ENCODE data around the gene RAB26. TPM values are rescaled to one million over a fixed set of nuclear protein-coding genes. Genes with fewer than 3 reads are reported as not detected.

RAB26 gene
- polyA plus RNA-seq, 1 donor, result 19.1 TPM

- DNase-seq, result no peak
These were observed 40.0 kb downstream of the RAB26 start for GRCh38 chr16:2188395-2188794.

DNA sequence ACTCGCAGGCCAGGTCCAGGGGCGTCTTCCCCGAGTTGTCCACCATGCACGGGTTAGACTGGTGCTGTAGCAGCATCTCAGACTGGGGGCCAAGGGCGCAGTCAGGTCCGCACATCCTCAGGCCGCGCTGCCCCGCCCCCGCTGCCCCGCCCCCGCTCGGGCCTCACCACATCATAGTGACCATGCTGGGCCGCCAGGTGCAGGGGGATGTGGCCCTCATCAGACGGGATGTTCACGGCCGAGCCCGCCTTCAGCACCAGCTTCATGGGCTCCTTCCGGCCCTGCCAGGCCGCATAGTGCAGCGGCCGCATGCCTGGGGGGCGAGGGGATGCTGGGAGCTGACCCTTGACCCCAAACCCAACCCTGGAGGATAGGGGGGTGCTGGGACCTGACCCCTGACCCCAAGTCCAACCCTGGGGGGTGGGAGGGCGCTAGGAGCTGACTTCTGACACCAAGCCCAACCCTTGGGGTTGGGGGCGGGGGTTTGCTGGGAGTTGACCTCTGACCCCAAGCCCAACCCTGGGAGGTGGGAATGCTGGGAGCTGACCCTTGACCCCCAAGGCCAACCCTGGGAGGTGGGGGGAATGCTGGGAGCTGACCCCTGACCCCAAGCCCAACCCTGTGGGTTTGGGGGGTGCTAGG is 40.9 kb downstream of the RAB26 start:
- peaks cover 10% of the 10 kb centered on the region for H3K27me3 ChIP-seq (ENCODE audit: control insufficient read depth, insufficient read depth, low read length)
- H3K9me3 ChIP-seq (ENCODE audit: control insufficient read depth, low read depth, low read length), result no peaks in the 10 kb centered on the region
- no peak for DNase-seq
- H3K27ac ChIP-seq (ENCODE audit: low read length), result no peak overlapping the region
- H3K4me3 ChIP-seq (ENCODE audit: low read length), result no peak overlapping the region
- WGBS (ENCODE audit: insufficient coverage, low lambda C conversion rate), result no CpG with 5 or more reads among the region's 25 CpGs
- no peaks in the 10 kb centered on the region for H3K4me1 ChIP-seq (ENCODE audit: control insufficient read depth, insufficient read depth, low read length)
- no peaks in the 10 kb centered on the region for H3K36me3 ChIP-seq (ENCODE audit: control insufficient read depth, insufficient read depth, low read length)

More at GRCh38 chr16:2188395-2188794, 40.0 kb downstream of the RAB26 start:
- Histone ChIP-seq H3K27me3 (ENCODE audit: control insufficient read depth, insufficient read depth, low read length) (peaks cover under 1% of the 10 kb centered on the region), H3K4me1 (ENCODE audit: control insufficient read depth, insufficient read depth, low read length) (no peaks in the 10 kb centered on the region), H3K9me3 (ENCODE audit: control insufficient read depth, low read depth, low read length) (no peaks in the 10 kb centered on the region), H3K36me3 (ENCODE audit: control insufficient read depth, insufficient read depth, low read length) (no peaks in the 10 kb centered on the region), H3K4me3 (ENCODE audit: low read length) (no peak overlapping the region), H3K27ac (ENCODE audit: low read length) (no peak overlapping the region)
- WGBS (ENCODE audit: insufficient coverage, low lambda C conversion rate), result no CpG with 5 or more reads among the region's 8 CpGs

DNA sequence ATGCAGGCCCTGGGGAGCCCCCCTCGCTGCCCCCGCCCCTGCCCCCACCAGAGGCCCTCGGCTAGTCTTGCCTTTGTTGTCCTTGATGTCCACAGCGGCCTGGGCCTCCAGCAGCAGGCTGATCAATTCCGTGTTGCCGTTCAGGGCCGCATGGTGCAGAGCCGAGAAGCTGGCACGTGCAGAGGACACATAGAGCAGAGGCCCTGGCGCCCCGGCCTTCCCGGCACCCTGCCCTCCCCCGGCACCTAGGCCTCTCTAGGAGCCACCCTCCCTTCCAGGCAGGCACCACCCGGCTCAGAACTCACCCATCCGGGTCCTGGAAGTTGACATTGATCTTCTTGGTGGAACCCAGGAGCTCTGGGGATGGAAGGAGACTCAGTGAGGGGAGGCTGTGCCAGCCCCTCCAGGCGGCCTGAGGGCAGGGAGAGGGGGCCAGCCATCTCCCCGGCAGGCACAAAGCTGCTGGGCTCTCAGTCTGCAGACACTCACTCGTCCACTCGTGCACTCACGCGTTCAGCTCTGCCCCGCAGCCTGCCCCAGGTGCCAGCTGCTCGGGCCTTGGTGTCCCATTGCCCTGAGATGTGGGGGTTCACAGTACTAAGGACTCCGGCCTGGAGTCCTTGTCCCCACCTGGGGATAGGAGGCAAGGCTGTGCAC is 41.7 kb downstream of the RAB26 start:
- Histone ChIP-seq H3K9me3 (ENCODE audit: control insufficient read depth, low read depth, low read length) (no peaks in the 10 kb centered on the region), H3K27ac (ENCODE audit: low read length) (no peak overlapping the region), H3K36me3 (ENCODE audit: control insufficient read depth, insufficient read depth, low read length) (no peaks in the 10 kb centered on the region), H3K4me1 (ENCODE audit: control insufficient read depth, insufficient read depth, low read length) (peaks cover 6% of the 10 kb centered on the region), H3K4me3 (ENCODE audit: low read length) (no peak overlapping the region), H3K27me3 (ENCODE audit: control insufficient read depth, insufficient read depth, low read length) (peaks cover 17% of the 10 kb centered on the region)
- no CpG with 5 or more reads among the region's 24 CpGs for WGBS (ENCODE audit: insufficient coverage, low lambda C conversion rate)
- DNase-seq, result no peak

DNA sequence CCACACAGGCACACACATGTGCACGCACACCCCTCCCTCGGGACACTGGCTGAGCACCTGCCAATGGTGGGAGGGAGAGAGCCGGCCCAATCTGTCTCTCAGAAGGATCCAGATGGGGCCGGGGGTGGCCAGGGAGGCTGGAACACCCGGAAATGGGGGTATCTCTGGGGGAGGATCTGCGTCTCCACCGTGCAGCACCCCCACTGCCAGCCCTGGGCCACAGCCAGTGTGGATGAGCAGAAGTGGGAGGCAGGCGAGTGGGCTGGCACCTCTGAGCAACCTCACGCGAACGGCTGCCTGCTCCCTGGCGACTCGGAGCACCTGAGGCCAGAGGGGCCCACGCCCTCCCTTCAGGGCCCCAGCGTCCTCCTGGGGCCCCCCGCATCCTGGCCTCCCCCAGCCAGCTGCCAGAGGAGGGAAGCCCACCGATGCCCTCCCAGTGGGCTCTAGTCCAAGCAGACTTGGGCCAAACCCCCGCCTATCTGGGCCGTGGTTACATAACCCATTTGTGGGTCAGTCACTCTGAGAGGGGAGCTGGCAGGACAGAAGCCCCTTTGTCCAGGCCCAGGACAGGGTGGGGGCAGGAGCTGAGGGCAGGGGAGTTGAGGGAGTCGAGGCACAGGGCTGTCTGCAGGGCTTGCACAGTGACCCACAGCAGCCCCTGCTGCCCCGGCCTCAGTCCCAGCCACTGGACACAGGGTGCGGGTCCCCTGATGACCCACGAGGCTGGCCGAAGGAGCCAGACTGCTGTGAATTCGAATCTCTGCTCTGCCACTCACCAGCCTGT is 42.4 kb downstream of the RAB26 start:
- DNase-seq, result no peak
- H3K9me3 ChIP-seq (ENCODE audit: control insufficient read depth, low read depth, low read length), result peaks cover 3% of the 10 kb centered on the region
- H3K27ac ChIP-seq (ENCODE audit: low read length), result no peak overlapping the region
- H3K4me1 ChIP-seq (ENCODE audit: control insufficient read depth, insufficient read depth, low read length), result peaks cover 13% of the 10 kb centered on the region
- no peak overlapping the region for H3K4me3 ChIP-seq (ENCODE audit: low read length)
- H3K27me3 ChIP-seq (ENCODE audit: control insufficient read depth, insufficient read depth, low read length), result peaks cover 24% of the 10 kb centered on the region
- no CpG with 5 or more reads among the region's 25 CpGs for WGBS (ENCODE audit: insufficient coverage, low lambda C conversion rate)
- no peaks in the 10 kb centered on the region for H3K36me3 ChIP-seq (ENCODE audit: control insufficient read depth, insufficient read depth, low read length)

- H3K36me3 ChIP-seq (ENCODE audit: control insufficient read depth, insufficient read depth, low read length), result no peaks in the 10 kb centered on the region
- no CpG with 5 or more reads among the region's 11 CpGs for WGBS (ENCODE audit: insufficient coverage, low lambda C conversion rate)
- peaks cover 3% of the 10 kb centered on the region for H3K9me3 ChIP-seq (ENCODE audit: control insufficient read depth, low read depth, low read length)
- no peak overlapping the region for H3K27ac ChIP-seq (ENCODE audit: low read length)
- H3K4me1 ChIP-seq (ENCODE audit: control insufficient read depth, insufficient read depth, low read length), result peaks cover 13% of the 10 kb centered on the region
- H3K27me3 ChIP-seq (ENCODE audit: control insufficient read depth, insufficient read depth, low read length), result peaks cover 25% of the 10 kb centered on the region
- no peak overlapping the region for H3K4me3 ChIP-seq (ENCODE audit: low read length)
- DNase-seq, result no peak
These were observed 43.0 kb downstream of the RAB26 start for GRCh38 chr16:2191446-2191706.

- no peaks in the 10 kb centered on the region for H3K36me3 ChIP-seq (ENCODE audit: control insufficient read depth, insufficient read depth, low read length)
- H3K27me3 ChIP-seq (ENCODE audit: control insufficient read depth, insufficient read depth, low read length), result peaks cover 50% of the 10 kb centered on the region
- peaks cover 6% of the 10 kb centered on the region for H3K9me3 ChIP-seq (ENCODE audit: control insufficient read depth, low read depth, low read length)
- no CpG with 5 or more reads among the region's 16 CpGs for WGBS (ENCODE audit: insufficient coverage, low lambda C conversion rate)
- H3K27ac ChIP-seq (ENCODE audit: low read length), result no peak overlapping the region
- no peak for DNase-seq
- H3K4me1 ChIP-seq (ENCODE audit: control insufficient read depth, insufficient read depth, low read length), result peaks cover 13% of the 10 kb centered on the region
- H3K4me3 ChIP-seq (ENCODE audit: low read length), result no peak overlapping the region
These were observed 45.9 kb downstream of the RAB26 start for GRCh38 chr16:2194166-2194834.

DNA sequence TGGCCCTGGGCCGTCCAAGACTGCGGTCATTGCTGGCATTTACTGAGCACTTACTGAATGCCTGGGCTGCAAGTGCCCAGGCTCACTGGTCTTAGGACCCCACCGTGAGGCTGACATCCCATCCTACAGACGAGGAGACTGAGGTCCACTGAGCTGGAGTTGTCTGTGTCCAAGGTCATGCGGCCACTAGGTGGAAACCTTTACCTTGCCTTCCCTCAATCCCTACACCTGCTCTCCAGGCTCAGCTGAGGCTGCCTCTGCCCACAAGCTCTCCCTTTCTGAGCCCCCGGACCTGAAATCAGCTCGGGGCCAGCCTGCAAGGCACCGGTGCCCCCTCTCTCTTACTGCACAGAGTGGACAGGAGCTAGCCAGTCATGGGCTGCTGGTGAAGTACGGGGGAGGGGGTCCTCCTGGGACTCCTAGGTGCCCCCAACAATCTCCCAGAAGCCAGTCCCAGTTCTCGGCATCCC is 46.5 kb downstream of the RAB26 start:
- Histone ChIP-seq H3K9me3 (ENCODE audit: control insufficient read depth, low read depth, low read length) (peaks cover 6% of the 10 kb centered on the region), H3K36me3 (ENCODE audit: control insufficient read depth, insufficient read depth, low read length) (no peaks in the 10 kb centered on the region), H3K4me1 (ENCODE audit: control insufficient read depth, insufficient read depth, low read length) (peaks cover 13% of the 10 kb centered on the region), H3K4me3 (ENCODE audit: low read length) (no peak overlapping the region), H3K27me3 (ENCODE audit: control insufficient read depth, insufficient read depth, low read length) (peaks cover 55% of the 10 kb centered on the region), H3K27ac (ENCODE audit: low read length) (no peak overlapping the region)
- peak; percentile 48 to 53 for DNase-seq
- no CpG with 5 or more reads among the region's 10 CpGs for WGBS (ENCODE audit: insufficient coverage, low lambda C conversion rate)

- H3K4me1 ChIP-seq (ENCODE audit: control insufficient read depth, insufficient read depth, low read length), result peaks cover 13% of the 10 kb centered on the region
- WGBS (ENCODE audit: insufficient coverage, low lambda C conversion rate), result no CpG with 5 or more reads among the region's 49 CpGs
- H3K9me3 ChIP-seq (ENCODE audit: control insufficient read depth, low read depth, low read length), result peaks cover 6% of the 10 kb centered on the region
- DNase-seq, result no peak
- peak overlapping the region; percentile 3 for H3K4me3 ChIP-seq (ENCODE audit: low read length)
- H3K27me3 ChIP-seq (ENCODE audit: control insufficient read depth, insufficient read depth, low read length), result peaks cover 62% of the 10 kb centered on the region
- H3K36me3 ChIP-seq (ENCODE audit: control insufficient read depth, insufficient read depth, low read length), result no peaks in the 10 kb centered on the region
- no peak overlapping the region for H3K27ac ChIP-seq (ENCODE audit: low read length)
These were observed 47.1 kb downstream of the RAB26 start for GRCh38 chr16:2195322-2196161.

DNA sequence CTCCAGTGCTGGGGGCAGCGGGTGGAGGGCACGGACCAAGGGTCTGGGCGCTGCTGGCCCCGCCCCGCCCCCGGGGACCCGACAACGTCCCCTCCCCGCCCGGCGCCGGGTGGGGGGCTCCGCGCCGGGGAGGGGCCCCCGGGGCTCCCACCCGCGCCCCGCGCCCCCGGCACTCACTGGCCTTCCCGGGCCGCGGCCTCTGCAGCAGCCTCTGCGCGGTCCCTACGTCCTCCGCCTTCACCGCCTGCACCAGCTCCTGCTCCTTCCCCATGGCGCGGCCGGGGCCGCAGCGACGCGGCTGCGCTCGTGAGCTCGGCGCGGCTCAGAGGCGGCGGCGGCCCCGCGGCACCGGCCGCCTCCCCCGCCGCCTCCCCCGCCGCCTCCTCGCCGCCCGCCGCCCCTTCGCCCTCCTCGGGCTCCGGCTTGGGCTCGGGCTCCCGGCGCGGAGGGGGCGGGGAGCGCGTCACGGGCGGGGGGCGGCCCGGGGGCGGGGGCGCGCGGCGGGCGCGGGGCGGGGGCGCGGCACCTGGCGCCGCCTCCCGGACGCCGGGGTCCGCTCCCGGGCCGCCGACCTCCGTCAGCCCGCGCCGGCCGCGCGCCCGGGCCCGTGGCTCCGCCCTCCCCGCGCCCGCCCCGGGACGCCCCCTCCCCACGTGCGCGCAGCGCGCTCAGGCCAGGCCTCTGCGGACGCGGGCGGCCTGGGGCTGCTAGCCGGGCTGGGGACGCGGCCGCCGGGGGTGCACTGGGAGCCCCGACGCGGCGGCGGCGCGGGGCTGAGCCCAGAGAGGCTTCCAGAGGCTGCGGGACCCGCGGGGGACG is 47.9 kb downstream of the RAB26 start, which contains the start of gene CASKIN1:
CASKIN1 (minus strand) TSS at position 444 of the 819 bp plus-strand sequence; CDS start at position 271, 173 bp downstream.
- H3K4me1 ChIP-seq (ENCODE audit: control insufficient read depth, insufficient read depth, low read length), result peaks cover 13% of the 10 kb centered on the region
- peaks cover 64% of the 10 kb centered on the region for H3K27me3 ChIP-seq (ENCODE audit: control insufficient read depth, insufficient read depth, low read length)
- DNase-seq, result no peak
- no CpG with 5 or more reads among the region's 129 CpGs for WGBS (ENCODE audit: insufficient coverage, low lambda C conversion rate)
- H3K36me3 ChIP-seq (ENCODE audit: control insufficient read depth, insufficient read depth, low read length), result no peaks in the 10 kb centered on the region
- H3K27ac ChIP-seq (ENCODE audit: low read length), result no peak within 1 kb of the TSS
- H3K9me3 ChIP-seq (ENCODE audit: control insufficient read depth, low read depth, low read length), result peaks cover 6% of the 10 kb centered on the region
- peak within 1 kb of the TSS; percentile 3 for H3K4me3 ChIP-seq (ENCODE audit: low read length)

Data from large intestine (tissue), 3 donors.